GM21619 (cell line): ENCODE data around the gene PDE3A.

Experiments
- ATAC-seq: cut with Tn5 transposase; IDR thresholded peaks from one replicate; pipeline ENCODE4 v1.9.1; 2021; ENCODE audit not compliant: unreplicated experiment

PDE3A gene

DNA sequence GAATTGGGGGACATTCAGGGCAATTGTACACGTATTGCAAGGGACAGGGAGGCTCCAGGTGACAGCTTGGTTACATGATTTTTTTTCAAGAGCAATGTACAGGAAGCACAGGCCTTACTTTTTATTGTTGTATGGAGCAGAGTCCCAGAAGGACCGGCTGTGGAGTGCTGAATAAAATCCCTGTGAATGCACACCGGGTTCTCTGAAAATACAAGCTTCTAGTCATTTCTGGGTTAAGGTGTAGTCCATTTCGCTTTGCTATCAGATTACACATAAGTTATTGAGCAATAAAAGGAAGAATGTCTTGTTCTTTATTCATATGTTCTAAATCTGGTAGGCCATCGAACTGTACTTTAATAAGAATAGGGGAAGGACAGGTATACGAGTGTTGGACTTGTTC lies 52.2 kb downstream of the PDE3A start:
- ATAC-seq, result no peak

DNA sequence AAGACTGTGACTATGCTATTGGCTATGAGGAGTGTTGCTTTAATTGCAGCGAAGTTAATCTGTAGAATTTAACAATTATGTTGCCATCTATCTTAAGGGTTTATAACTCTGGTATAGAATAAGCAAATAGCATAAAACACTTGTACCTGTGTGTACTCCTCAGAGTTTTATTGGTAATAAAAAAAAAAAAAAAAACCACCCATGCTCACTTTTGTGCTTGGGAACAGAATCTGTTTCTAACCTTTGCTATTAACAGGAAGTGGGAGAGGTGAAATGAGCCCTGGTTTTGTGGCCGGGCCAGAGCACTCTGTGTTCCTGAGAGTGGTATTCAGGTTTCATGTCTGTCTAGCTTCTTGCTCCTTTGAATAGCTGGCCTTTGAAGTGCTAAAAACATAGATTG lies 53.1 kb downstream of the PDE3A start:
- ATAC-seq, result no peak

DNA sequence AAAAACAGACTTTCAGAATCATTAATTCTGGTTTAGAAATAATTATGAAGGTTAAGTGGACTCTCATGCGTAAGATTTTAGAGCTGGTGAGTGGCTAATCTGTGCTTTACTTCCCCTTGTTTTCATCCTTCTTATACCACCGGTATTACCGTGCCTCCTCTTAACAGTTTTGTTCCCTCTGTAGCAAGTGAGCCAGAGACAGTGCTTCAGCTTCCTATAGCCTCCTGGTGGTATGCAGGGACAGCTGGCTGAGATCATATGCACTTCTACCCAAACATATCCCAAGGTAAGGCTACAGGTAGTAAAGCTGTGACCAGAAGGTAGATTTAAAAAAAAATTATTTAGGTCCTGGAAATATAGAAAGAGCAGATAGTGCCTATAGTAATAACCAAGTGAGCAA lies 55.2 kb downstream of the PDE3A start:
- no peak for ATAC-seq

DNA sequence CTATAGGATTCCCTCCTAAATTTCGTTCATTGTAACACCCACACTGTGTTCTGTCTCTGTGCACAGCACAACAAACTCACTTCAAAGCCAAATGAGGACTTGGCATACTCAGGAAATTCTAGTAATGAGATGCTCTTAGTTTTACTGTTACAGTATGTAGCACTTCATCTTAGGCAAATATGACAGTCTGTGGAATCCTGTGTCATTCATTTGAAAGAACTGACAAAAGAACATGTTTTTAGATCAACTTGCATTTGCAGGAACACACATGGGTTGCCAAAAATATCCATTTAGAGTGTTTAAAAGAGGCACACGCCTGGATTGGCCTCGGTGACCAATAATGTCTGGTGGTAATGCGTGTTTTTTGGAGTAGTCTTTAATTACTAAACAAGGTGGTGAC lies 56.5 kb downstream of the PDE3A start:
- no peak for ATAC-seq

DNA sequence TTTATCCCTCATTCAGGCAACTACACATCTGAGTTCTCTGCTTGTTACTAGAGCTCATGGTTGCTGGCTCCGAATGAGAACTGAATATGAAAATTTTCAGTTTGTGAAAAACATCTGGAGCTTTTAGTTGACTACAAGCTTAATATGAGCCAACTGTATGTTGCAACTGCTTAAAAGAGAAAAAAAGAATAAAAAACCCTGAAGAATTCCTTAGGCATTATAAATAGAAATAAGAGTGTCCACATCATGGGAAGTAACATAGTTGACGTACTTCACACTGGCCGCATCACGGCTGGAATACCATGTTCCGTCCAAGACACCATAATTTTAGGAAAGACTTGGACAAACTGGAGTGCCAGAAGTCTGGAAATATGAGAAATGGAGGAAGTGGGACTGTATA lies 57.9 kb downstream of the PDE3A start:
- no peak for ATAC-seq

DNA sequence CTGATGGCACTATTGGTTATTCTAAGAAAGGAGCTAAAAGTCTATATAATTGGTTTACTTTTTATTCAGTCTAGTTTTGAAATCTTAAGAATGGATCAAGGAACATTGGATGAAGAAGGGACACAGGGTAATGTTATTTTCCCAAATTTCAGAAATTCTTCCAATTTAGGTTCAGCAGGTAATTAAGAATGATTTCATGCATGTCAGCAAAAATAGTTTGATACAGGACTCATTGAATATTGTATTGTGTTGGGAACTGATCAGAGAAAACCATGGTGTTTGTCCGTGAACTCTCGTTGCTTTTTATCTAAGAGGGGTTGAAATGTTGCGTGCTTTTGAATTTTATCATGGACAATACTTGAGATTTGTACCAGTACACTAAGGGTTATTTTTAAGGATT lies 58.6 kb downstream of the PDE3A start:
- ATAC-seq, result no peak

DNA sequence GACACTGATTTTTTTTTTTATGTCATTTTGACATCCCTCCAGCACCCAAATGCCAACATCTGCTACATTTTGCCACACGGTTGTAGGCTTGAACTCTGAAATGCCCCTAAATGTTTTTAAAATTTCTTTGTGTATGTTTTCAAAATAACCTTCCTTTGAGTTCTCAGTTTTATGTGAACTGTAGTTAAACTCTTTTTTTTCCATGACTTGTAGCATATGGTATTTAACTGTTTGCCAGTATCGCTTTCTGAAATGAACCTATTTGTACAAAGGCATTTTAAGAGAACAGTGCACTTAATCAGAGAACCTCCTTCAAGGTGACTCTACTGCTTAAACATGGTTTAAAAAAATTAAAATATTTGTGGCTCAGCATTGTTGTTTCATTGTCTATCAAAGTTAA lies 61.5 kb downstream of the PDE3A start:
- no peak for ATAC-seq

DNA sequence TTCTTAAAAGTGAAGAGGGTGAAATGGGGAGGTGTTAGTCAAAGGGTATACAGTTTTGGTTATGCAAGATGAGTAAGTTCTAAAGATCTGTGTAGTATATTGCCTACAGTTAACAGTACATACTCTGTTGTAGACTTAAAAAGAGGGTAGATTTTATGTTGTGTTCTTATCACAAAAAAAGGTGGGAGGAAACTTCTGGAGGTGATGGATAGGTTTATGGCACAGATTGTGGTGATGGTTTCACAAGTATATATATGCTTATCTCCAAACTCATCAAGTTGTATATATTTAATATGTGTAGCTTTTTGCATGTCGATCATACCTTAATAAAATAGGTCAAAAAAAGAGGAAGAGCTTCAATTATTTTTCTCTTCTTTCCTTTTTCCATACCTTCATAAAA lies 64.0 kb downstream of the PDE3A start:
- no peak for ATAC-seq

DNA sequence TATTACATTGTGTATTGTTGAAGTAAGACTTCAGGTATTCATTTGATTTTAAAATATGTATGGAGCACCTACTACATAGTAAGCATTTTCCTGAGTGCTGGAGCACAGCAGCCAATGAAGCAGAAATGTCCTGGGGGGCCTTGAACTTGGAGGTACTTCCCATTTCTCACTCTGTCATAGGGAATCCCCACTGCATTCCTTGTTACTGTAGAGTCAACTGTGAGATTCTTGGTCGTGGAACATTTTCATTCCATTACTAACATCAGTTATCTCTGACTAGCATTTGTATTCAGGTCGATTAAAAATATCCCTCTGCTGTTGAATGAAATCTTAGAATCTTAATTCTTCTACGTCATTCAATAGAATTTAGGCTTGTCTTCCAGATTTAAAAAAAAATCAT lies 66.7 kb downstream of the PDE3A start:
- ATAC-seq, result no peak

DNA sequence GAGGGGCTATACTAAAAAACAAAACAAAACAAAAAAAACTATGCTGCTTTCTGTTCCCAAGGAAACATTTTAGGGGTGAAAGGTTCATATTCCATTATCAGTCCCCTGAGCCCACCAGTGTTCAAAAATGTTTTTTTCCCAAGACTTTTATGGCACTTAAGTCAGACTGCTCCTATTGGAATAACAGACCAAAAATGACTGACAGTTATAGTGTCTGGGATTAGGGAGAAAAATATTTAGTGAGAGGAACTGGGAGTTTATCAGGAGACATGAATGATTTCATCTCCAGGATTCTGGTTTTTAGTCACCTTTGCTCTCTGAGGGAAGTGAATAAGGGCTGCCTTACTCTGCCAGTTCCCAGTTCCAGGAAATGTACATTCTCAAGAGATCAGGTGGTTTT lies 68.0 kb downstream of the PDE3A start:
- ATAC-seq, result no peak

DNA sequence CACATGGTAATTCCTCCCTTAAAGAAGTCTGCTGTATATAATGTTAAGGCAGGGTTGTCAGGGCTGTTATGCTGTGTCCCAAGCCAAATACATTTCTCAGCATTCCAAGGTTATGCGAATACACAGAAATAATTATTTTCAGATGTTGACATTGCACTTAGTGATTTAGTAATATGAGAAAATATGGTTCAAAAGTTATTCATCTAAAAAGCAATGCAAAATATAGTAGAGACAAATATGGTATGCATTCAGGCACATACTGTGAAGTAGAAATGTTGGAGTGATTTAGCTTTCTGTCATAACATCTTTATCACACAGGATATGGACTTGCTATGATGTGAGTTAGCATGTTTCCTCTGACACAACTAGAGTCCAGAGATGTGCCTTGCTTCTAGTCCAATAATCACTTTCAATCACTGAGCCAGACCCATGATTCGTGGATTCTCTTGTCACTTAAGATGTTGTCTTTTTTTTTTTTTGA lies 70.0 kb downstream of the PDE3A start:
- ATAC-seq, result no peak

DNA sequence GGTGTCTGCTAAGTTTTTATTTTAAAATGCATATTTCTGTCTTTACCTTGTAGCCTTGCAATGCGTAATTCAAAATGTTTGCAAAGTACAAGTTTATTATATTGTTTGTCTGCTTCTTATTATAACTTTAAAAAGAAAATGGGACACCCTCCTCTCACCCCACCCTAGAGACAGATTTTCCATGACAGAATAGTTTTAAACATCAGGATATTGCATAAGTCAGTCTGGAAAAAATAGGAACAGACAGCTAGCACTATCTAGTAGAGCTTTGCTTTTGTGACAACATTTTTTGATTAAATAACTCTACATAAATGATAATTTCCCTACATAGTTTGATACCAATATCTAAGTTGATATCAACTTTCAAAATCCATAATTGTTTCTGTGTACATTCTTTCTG lies 71.3 kb downstream of the PDE3A start:
- ATAC-seq, result no peak

DNA sequence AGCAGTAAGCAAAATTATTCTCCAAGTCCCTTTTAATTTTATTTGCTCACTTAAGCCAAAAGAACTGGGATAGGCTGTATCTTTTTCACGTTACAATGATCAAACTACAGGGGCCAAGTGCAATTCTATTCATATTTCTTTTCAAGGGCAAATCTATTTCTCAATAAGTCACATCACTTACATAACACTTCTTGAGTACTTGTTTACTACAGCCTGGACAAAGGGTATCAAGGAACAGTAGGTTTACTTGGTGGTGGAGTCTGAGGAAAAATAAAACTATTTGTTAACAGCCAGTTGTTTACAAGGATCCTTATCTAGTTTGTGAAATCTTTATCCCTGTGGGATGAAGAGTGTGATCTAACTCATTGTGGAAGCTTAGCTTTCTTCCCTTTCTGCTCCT lies 72.1 kb downstream of the PDE3A start:
- ATAC-seq, result no peak

DNA sequence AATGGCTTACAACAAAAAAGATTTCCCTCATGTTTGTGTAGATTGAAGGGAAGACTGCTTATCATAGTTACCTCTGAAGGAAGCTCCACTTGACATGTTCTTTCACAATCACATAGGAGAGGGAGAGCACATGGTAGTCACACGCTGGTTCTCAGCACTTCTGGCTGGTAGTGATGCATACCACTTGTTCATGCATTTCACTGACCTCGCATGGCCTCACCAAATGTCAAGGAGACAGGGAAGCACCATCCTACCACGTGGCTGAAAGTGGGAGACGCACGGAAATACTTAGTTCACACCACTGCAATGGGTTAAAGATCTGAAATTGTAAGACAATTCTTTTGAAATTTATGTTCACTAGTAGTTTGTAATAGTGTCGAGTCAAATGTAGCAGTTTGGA lies 74.0 kb downstream of the PDE3A start:
- no peak for ATAC-seq

DNA sequence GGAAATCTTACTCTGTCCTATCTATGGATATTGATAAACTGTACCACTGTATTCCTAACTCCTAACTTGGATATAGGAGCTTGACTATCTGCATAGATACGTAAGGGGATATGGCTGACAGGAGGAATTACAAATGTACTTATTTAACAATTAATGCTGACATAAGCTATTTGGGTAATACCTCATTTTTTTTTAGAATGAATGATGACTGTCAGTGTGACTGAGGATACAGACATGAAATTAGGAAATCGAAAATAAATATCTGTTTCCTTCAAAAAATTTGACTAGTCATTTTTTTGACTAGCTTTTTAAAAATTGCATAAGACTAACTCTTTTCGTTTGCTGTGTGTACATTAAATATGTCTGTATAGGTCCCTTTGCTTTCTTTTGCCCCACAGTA lies 74.9 kb downstream of the PDE3A start:
- ATAC-seq, result no peak

DNA sequence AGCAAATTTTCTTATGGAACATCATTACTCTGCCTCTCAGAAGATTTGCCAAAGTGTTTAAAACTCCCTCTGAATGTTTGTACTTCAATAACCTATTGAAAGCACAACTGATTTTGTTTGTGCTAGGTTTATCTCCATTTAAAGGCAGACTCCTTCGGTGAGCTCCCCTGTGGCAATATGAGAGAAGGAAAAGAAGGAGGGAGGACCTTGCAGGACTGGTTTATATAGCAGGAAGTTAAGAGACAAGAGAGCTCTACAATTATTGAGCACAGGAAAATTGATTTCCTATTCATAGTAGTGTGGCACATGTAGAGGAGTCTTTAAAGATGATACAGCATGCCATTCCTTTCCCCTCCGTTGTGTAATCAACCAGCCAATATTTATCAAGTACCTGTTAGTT lies 75.5 kb downstream of the PDE3A start:
- no peak for ATAC-seq

DNA sequence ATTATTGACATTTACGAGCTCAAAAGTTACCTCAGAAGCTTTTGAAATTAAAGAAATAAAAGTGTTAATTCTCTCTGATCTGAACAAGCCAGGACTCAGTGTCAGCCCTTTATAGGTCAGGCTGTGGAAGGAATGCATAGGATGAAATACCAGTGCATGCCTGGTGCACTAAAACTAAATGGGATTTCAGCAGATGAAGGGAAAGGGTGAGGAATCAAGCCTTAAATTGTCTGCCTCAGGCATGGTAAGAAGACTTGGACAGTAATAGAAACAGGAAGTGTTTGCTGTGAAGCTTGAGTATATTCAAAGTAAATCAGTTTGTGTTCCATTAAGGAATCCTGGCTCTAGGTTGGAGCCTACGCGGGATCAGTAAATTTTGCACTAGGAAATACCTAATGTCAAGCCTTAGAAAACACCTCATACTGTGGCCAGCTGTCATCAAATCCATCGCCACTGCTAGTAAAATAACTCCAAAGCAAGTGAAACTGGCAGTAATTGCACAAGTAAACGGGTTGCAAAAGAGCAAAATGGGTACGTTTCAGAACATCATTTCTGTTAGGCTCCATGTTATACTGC lies 76.3 kb downstream of the PDE3A start:
- no peak for ATAC-seq

DNA sequence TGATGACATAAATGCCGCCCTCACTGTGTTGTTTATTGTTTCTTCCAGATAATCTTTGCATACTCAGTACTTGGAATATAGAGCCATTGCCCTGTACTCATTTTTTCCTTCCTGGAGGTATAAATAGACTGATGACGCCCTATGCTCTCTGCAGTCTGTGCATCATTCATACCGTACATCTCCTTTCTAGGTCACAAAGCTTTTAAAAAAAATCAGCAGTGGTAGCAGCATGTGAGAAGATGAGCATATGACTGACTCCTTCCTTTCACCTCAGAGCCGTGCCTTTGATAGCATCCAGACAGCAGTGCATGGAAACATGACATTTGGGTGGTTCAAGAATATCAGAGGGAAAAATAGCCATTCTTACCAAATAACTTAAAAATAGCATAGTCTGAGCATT lies 77.3 kb downstream of the PDE3A start:
- no peak for ATAC-seq

DNA sequence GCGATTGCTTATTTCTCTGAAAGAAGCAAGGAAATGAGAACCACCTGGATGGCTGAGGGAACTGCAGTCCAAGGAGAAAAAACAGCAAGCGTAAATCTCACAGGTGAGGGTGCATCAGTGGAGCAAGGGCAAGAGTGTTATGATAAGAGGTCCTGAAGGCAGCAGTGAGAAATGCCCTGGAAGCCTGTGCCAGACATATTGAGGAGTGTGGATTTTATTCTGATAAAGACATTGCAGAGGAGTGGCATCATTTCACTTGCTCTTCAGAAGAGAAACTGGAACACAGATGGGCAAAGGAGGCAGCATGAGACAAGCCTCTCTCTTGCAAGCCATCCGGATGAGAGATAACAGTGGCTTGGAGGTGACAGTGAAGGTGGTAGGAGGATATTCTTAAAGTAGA lies 78.5 kb downstream of the PDE3A start:
- ATAC-seq, result no peak

DNA sequence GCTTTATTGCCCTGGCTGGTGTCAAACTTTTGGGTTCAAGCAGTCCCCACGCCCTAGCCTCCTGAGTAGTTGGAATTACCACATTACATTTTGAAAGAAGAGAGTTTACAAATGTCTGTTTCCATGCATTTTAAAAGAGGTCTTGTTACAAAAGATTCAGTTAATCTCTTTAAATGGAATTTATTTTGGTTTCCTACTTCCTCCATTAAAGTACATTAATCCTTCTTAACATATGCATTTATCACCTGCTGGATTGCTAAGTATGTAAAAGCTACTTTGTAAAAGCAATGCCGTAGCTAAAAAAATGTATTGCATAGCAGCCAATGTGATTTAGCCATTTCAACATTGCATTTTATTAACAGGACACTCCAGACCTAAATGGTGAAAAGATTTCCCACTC lies 80.4 kb downstream of the PDE3A start:
- ATAC-seq, result no peak

DNA sequence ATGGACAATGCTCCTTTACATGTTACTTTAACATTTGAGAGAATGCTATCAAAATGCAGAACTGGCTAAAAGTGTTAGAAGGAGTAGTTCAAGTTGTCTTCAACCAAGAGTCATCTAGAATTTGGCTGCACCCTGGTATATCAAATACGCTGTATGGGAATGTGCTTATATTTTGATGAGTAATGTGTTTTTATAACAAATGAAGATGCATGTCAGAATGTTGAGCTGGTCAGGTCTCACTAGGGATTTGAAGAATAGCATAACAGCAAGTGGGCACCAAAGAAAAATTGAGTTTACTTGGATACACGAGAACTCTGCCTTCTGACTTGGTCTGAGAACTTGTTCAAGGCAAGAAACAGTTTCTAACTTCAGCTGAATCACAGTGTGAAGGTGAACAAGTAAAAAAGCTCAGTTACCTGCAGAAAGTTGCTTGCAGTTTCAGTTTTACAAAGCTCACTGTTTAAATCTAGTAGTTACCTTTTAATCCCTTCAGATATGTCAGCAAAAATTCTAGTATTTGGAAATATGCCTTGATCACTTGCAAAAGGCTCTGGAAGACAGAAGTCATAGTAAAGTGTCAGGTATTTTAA lies 82.3 kb downstream of the PDE3A start:
- ATAC-seq, result no peak

DNA sequence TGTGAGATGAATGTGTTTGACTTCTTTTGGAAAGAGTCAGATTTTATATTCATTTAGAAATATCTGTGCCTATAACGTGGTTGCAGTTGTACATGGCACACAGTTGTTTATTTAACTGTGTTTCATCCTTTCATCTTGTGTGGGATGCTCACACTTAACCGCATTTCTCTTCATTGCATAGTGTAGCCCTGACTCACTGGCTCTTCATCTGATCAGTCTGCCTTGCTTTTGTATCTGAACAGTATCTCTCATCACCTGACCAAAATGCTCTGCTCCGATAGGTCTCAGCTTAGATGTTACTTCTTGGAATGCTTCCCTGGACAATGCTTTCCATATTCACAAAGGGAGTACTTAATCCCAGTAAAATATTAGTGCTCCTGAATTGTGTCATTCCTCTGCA lies 83.4 kb downstream of the PDE3A start:
- no peak for ATAC-seq

DNA sequence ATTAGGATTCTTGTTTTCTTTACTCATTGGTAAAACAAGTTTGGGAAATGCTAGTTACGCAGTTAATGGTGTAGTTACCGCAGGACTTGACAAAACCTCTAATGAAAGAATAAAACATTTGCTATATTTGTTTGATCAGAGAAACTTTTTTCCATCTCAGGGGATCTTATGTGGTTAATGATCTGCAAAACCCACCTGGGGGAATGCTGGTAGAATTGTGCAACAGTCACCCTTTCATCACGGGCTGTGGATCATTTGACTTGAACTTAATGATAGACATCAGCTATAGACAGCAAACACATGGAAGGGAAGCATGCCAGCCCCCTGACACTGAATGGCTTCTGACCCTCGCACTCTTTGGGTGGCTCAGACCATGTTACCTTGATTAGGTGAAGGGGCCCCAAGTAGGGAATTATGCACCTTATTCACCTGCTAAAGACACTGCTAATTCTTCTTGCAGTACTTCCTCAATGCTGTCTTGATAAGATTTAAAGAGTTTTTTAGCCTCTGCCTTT lies 84.2 kb downstream of the PDE3A start:
- no peak for ATAC-seq
